GM19397 (cell line): ENCODE data around the gene MYRF.

Source experiments
- ATAC-seq: cut with Tn5 transposase; IDR thresholded peaks from one replicate; pipeline ENCODE4 v1.9.1; 2021; ENCODE audit warnings: mild to moderate bottlenecking, moderate library complexity; ENCODE audit not compliant: unreplicated experiment

The MYRF gene

DNA sequence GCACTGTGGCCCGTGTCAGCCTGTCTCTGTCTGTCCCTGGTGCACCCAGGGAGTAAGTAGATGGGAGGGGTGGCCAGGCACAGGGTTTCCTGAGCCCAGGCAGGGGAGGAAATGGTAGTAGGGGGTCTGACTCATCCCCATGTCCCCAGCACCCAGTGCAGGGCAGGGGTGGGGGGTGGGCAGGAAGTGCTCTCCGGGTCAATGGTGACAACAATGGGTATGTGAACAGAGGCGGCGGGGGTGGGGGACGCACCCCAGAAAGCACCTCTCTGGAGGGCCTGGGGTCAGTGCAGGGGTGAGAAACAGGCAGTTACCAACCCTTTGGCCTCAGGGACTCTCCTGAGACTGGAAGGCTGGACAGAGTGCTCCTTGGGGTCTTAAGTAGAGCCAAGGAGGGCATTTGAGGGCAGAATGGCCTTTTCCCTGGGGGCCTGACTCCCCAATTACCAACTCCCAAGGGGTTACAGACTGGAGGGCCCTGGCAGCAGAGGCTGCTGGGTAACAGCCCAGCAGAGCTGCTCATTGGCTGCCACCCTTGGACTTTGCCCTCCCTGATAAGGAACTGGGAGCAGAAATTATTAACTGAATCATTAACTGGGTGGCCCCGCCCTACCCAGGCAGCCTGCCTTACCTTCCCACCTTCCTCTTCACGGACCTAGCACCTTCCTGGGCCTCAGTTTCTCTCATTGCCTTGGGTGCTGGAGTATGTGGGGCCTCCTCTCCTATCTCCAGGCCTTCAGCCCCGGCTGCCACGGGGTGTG, 4.2 kb downstream of the MYRF start:
- ATAC-seq, result no peak

DNA sequence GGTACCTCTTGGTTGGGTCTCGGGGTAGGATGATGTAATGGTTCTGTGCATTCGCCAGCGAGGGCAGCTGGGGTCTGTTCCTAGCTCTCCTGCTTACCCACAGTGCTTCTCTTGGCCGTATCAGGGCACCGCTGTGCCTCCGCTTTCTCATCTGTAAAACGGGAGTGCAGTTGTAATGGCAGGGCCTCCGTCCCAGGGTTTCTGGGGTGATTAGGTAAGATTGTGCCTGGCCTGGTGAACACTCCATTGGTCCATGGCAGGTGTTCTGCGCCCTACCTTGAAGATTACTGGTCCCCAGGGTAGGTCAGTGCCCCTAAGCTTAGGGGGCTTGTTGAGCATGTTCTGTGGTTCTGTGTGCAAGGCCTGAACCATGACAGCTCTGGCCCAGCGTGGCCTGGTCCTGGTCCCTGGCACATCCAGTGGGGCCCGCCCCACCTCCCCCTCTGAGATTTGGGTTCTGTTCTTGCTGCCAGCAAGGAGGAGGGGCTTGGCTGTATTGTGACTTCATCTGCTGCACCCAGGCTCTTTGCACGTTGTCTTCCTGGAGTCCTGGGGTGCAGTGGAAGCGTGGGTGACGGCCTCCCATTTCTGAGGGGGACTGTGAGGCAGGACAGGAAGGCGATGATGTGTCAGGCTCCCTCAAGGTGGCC, 4.9 kb downstream of the MYRF start:
- no peak for ATAC-seq

DNA sequence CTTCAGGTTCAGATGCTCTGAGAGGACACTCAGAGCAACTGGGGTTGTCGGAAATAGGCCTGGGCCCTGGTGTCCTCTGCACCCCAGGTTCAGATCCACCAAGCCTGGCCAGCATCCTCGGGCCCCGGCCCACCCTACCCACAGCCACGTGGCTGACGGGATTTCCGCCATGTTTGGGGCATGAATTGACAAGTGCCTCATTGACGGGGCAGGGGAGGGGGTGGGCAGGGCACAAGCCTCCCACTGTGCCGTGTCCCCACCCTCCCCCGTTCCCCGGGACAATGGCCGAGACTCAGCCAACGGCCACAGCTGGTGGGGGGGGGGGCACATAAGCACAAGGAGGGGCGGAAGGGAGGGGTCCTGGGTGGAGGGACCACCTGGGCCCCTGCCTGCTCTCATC, 8.5 kb downstream of the MYRF start:
- no peak for ATAC-seq

DNA sequence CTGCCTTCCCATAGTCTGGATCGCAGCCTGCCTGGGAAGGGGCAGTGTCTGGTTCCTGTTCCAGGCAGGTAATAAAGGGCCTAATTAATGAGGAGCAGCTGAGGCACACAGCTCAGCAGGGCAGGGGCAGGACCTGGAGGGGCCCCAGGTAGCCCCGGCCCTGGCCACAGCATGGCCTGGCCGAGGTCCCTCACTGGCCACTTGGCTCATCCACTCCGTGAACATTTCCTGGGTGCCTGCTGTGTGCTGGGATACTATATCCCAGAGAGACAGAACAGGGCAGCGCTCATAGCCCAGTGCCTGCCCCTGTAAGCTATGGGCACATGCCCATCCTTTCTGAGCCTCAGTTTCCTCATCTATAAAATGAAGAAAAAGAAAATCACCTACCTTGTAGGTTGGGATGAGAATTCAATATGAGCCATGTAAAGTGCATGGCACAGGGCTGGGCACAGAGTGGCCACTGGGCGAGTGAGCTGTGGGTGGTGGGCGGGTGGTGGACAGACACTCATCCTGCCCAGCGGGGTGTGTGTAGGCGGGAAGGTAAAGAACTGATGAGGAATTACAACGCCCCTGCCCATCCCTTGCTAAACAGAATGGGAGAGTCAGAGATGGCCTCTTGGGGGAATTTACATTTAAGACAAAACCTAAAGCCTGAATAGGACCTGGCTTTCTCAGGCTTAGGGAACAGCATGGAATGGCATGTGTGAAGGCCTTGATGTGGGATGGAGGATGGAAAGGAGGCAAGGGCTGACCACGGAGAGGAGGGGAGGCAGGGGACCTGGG, 9.2 kb downstream of the MYRF start:
- ATAC-seq, result no peak

DNA sequence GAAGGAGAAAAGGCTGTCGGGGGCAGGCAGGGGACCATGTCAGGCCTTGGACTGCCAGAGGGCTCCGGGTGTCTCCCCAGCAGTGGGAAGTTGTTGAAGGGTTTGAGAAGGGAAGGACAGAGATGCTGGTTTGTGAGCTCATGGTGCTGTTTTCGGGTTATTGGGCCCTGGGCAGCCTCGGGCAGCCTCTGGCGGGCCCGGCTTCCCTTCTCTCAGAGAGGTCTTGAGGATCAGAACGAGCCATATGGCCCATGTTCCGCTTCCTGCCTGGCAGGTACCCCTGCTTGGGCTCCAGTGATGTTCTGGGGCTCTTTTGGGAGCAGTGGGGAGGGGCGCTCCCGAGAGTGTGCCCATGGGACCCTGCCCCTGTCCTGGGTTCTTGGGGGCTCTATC, 9.8 kb downstream of the MYRF start:
- ATAC-seq, result no peak

DNA sequence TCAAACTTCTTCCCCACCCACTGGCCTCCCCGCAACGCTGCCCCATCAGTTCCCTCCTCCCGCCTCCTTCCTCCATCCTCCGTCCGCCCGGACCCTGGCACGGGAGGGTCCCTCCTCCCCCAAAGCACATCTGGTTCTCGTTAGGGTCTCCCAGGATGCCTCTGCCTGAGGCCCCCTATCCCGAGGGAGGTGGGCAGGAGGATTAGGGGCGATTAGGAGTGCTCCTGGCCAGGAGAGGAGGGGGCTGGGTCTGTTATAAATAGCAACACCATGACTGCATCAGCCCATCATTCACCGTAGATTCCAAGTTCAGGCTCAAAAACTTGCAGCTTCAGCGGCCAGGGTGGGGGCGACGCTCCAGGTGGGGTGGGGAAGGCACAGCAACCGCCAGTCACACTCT, 10.4 kb downstream of the MYRF start:
- ATAC-seq, result no peak

DNA sequence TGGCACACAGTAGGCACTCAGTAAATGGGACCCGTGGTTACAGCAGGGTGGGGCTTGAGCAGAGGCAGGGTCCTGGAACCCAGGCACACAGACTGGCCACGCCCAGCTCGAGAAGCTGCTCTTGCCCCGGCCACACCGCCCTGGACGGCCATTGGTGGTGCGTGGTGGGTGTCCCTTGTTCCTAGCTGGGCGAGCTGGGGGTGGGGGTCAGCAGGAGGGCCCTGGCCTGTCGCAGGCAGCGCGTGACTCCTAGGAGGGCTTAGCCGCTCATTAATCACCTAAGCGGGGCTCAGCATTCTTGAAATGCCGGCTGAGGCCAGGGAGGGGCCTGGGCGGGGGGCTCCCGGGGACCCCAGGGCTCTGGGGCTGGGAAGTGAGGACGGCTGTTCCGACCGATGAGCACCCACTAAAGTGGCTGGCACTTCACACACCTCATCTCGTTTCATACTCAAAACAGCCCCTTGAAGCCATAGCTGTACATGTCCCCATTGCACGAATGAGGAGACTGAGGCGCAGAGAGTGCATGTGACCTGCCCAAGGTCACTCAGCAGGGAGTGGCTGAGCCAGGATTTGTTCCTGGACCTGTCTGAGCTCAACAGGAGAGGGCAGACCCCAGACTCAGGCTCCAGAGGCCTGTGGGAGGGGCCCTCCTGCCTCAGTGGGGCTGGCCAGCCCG, 11.6 kb downstream of the MYRF start:
- ATAC-seq, result no peak

DNA sequence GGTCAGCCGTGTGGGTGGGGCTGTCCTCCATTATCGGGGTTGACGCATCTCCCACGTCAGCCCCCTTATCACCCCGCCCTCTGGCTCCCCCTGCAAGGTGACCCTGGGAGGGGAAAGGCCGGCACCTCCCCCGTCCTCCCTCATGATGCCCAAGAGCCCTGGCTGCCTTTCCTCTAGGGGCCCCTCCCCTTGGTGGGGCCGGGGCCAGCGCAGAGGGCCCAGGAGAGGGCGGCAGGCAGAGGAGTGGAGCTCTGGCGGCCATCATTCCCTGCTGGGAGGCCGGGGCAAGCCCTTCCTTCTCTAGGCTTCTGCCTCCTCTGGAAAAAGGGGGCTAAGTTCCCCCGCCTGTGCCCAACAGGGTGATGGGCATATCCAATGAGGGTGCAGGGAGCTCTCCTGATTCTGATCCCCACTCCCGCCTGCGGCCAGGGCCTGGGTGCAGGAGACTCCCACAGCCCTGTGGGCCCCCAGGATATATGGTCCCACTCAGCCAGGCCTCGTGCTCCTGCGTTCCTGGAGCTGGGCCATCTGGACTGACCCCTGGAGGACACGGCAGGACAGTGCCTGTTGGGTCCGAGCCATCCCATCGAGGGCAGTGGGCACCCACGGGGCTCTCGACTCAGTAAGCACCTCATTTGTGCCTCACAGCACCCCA, 12.3 kb downstream of the MYRF start:
- no peak for ATAC-seq

DNA sequence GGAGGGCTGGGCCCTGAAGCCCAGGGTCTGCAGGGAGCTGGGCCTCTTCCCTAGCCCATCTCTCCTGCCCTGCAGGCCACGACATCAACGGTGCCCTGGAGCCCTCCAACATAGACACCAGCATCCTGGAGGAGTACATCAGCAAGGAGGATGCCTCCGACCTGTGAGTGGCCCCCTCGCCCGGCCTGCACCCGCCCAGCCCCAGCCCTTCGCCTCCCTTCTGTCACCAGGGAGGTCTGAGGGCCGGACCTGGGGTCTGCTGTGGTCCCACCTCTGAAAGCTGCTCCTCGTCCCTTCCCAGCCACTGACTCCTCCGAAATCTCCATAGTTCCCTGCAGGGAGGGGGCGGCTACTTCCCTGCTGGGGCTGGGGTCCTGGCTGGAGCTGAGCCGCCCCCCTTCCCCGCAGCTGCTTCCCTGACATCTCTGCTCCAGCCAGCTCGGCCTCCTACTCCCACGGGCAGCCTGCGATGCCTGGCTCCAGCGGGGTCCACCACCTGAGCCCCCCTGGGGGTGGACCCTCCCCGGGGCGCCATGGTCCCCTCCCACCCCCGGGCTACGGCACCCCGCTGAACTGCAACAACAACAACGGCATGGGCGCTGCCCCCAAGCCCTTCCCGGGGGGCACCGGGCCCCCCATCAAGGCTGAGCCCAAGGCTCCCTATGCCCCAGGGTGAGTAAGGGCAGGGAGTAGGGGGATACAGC, 13.3 kb downstream of the MYRF start:
- no peak for ATAC-seq

DNA sequence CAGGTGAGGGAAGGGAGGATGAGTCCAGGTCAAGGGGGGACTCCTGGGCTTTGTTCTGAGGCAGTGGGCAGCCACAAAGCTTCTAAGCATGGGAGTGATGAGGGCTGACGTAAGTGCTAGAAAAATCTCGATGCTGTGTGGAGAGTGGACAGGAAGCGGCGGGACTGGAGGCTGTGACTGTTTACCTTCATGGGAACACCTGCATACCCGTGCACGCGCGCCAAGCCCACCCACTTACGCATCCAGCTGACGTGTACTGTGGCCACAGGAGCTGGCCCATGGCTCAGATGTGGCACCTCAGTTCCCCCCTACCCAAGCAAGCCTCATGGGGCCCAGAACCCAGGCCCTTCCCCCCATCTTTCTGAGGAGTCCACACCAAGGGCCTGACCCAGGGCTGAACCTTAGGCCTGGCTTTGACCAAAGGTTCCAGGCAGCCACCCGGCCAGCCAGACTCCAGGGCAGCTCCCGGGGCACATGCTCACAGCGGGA, 14.0 kb downstream of the MYRF start:
- no peak for ATAC-seq

DNA sequence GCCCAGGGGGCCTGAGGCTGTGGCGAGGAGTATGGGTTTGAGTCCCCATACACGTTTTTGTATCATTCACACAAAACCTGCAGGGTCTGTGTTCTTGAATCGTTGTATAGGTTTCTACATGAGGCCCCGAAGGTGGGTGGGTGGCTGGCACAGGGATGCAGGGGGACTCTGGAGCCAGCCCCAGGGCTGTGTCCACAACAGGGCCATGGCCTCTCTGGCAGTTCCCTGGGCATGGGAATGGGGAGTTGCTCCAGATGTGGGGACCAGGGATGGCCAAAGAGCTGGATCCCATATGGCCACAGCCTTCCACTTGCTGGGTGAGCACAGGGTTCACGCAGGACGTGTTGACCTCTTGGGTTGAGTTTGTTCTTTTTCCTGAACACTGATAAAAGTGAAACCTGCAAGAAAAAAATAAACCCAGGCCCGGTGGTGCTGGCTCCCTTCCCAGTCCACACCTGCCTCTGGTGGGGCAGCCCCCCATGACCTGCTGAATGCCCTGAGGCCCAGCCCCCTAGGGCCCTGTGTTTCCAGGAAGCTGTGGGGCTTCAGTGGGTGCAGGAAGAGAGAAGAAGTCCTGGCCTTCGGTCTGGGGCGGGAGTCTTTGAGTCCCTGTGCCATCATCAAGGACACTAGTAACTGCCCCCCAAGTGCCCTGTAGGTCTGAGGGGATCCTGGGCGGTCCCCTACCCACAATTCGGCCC, 16.1 kb downstream of the MYRF start:
- no peak for ATAC-seq

DNA sequence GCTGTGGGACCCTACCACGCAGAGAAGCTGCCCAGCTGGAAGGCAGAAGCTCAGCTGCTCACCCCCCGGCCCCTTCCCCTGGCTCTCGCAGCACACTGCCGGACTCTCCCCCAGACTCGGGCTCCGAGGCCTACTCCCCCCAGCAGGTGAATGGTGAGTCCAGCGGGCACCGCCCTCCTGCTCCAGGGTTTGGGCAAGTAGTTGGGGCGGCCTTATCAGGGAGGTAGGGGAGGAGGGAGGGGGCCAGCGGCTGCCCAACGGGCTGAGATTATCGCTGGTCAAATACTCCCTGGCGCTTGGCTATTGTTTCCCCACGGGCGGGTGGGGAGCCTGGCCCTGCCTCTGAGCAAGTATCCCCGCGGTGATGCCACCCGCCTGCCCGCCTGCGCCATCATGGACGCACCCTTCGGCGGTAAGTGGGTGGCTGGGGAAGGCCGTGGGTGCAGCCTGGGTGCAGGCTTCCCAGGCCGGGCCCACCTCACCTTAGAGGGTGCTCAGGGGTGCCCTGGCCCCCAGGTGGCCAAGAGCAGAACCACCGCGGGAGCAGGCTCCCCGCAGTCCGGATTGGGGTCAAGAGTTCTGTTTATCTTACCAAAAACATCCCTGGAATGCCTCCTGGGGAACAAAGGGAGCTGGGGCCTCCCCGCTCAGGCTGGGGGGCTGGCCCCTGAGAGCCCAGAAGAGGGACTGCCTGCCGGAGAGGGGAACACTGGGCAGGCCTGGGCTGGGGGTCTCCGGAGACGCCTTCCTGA, 16.9 kb downstream of the MYRF start:
- ATAC-seq, result no peak

DNA sequence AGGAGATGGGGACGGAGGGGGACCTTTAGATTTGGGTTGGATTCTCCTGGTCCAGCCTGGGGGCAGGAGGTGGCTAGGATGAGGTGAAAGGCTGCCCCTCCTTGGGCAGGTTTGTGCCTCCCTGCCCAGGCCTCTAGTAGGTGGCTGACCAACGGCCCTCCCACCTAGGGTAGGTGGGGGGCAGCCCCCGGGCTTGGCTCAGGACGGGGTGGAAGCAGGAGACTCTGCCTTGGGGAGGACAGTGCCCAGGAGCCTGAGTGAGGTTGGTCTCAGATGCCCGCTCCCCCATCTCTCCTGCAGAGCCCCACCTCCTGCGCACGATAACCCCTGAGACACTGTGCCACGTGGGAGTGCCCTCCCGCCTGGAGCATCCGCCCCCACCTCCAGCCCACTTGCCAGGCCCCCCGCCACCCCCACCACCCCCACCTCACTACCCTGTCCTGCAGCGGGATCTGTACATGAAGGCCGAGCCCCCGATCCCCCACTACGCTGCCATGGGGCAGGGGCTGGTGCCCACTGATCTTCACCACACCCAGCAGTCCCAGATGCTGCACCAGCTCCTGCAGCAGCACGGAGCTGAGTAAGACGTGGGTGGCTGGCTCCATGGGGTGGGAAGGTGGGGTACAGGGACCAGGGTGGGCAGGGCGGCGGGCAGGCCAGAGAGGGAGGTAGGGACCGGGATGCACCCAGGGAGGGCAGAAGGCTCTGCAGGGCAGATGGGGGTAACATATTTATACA, 17.7 kb downstream of the MYRF start:
- ATAC-seq, result no peak

DNA sequence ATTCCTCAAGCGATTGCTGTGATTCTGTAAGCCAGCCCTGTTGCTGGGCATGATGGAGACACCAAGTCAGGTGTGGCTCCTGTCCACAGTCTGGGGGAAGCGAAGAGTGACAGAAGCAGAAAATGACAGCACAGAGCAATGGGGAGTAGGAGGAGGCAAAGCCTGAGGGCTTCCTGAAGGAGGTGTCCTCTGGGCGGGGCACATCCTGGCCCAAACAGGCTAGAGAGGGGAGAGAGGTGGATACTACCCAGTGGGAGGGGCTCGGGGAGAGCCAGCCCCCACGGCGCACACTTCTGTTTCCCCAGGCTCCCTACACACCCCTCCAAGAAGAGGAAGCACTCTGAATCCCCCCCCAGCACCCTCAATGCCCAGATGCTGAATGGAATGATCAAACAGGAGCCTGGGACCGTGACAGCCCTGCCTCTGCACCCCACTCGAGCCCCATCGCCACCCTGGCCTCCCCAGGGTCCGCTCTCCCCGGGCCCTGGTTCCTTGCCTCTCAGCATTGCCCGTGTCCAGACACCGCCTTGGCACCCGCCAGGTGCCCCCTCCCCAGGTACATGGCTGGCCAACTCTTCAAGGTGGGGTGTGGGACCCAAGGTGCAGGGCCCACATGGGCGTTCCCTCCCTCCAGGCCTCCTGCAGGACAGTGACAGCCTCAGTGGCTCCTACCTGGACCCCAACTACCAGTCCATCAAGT, 18.9 kb downstream of the MYRF start:
- ATAC-seq, result no peak

DNA sequence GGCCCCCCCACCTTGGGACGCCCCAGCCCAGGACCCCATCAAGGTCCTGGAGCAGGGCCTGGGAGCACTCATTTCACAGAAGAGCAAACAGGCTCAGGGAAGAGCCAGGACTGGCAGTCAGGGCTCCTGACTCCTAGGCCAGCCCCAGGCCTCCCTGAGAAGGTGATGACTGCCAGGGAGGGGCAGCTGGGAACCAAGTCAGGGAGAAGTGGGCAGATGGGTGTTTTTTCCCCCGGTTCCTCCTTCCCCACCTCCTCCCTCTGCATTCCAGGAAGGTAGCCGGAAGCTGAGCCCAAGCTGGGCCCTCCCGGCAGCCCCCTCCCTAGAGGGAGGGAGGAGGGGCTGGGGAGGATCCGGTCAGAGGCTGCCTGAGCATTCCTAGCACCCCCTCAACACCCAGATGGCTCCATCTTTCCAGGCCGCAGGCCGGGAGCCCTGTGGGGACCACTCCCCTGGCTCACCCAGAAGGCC, 19.6 kb downstream of the MYRF start:
- ATAC-seq, result no peak

DNA sequence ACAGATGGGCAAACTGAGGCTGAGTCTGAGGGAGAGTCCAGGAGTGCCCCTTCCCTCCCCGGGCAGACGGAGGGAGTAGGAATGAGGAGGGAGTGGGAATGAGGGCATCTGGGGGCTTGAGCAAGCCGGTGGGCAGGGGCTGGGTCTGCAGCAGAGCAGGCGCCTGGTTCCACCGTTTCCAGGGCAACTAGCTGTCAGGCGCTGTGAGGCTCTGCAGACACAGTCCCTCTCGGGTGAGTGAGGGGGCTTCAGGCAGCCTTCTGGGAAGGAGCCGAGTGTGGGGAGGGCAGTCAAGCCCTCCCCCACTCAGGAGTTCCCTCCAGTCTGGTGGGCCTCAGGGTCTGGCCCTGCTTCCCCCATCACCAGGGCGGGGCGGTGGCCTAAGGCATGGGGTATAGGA, 20.9 kb downstream of the MYRF start:
- ATAC-seq, result no peak

DNA sequence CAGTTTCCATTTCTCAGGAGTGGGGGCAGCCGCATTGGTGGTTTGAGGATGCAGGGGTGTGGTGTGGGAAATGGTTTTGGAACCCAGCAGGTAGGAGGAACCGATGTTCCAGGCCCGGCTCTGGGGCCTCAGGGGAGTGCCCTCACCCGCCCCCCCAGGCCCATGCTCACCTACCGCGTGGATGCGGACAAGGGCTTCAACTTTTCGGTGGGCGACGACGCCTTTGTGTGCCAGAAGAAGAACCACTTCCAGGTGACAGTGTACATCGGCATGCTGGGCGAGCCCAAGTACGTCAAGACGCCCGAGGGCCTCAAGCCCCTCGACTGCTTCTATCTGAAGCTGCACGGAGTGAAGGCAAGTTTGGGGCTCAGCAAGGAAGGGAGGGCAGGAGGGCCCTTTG, 21.4 kb downstream of the MYRF start:
- no peak for ATAC-seq
